Parathyroid adenoma (tissue), 2 donors: ENCODE data around the gene PCAT7.
"Not testable (repeated sequence)": the region's sequence is repeated elsewhere in the genome, so short reads cannot be mapped to it uniquely, and the experiment has no call there.

Source experiments
- H2AFZ ChIP-seq: fragments of 300-600 bp; sonication (generic); one replicate; pipeline ENCODE4 v1.7.0; 2017; ENCODE audit warnings: antibody characterized with exemption, mild to moderate bottlenecking
- H3K27ac ChIP-seq: fragments of 300-600 bp; sonication (generic); one replicate; pipeline ENCODE4 v1.7.0; 2017
- H3K27me3 ChIP-seq: fragments of 300-600 bp; sonication (generic); one replicate; pipeline ENCODE4 v1.7.0; 2017; ENCODE audit warnings: low read length; ENCODE audit not compliant: control insufficient read depth, insufficient read depth
- H3K36me3 ChIP-seq: fragments of 300-600 bp; sonication (generic); one replicate; pipeline ENCODE4 v1.7.0; 2017; ENCODE audit warnings: low read length; ENCODE audit not compliant: control insufficient read depth, insufficient read depth
- H3K4me1 ChIP-seq: fragments of 300-600 bp; sonication (generic); one replicate; pipeline ENCODE4 v1.7.0; 2017; ENCODE audit warnings: control low read depth
- H3K4me2 ChIP-seq: fragments of 300-600 bp; sonication (generic); one replicate; pipeline ENCODE4 v1.7.0; 2017; ENCODE audit warnings: low read length
- H3K4me3 ChIP-seq: fragments of 300-600 bp; sonication (generic); one replicate; pipeline ENCODE4 v1.7.0; 2017; ENCODE audit warnings: low read depth, low read length
- H3K79me2 ChIP-seq: fragments of 300-600 bp; sonication (generic); one replicate; pipeline ENCODE4 v1.7.0; 2017; ENCODE audit warnings: control low read depth
- H3K9ac ChIP-seq: fragments of 300-600 bp; sonication (generic); one replicate; pipeline ENCODE4 v1.7.0; 2017; ENCODE audit warnings: mild to moderate bottlenecking
- H3K9me3 ChIP-seq: fragments of 300-600 bp; sonication (generic); one replicate; pipeline ENCODE4 v1.7.0; 2017; ENCODE audit warnings: low read length; ENCODE audit not compliant: control insufficient read depth
- TF ChIP-seq, protein P1 (sequence below): fragments of 300-600 bp; sonication (generic); IDR thresholded peaks from one replicate; pipeline ENCODE4 v1.7.0; 2017; ENCODE audit warnings: antibody characterized with exemption, mild to moderate bottlenecking
- donor health status: primary hyperparathyroidism.

PCAT7 gene

DNA sequence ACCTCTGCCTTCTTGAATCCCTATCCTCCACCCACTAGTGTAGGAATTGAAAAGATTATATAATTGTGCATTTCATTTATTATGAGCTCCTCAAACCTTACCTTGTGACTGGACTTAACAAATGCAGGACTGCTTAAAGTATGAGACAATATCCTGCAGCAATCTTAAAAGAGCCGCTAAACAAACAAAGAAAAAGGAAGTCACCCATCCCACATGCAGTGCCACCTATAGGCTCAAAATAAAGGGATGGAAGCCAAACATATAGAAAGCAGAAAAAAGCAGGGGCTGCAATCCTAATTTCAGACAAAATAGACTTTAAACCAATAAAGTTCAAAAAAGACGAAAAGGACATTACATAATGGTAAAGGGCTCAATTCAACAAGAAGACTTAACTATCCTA lies 8.7 kb downstream of the PCAT7 start:
- Histone ChIP-seq H2AFZ (no peak overlapping the region), H3K79me2 (no peaks in the 10 kb centered on the region), H3K36me3 (no peaks in the 10 kb centered on the region), H3K27me3 (no peaks in the 10 kb centered on the region), H3K9ac (no peak overlapping the region), H3K9me3 (no peaks in the 10 kb centered on the region), H3K4me1 (peaks cover 39% of the 10 kb centered on the region), H3K4me3 (no peak overlapping the region), H3K27ac (peak overlapping the region; percentile 74), H3K4me2 (no peak overlapping the region)
- TF ChIP-seq, protein P1, sequence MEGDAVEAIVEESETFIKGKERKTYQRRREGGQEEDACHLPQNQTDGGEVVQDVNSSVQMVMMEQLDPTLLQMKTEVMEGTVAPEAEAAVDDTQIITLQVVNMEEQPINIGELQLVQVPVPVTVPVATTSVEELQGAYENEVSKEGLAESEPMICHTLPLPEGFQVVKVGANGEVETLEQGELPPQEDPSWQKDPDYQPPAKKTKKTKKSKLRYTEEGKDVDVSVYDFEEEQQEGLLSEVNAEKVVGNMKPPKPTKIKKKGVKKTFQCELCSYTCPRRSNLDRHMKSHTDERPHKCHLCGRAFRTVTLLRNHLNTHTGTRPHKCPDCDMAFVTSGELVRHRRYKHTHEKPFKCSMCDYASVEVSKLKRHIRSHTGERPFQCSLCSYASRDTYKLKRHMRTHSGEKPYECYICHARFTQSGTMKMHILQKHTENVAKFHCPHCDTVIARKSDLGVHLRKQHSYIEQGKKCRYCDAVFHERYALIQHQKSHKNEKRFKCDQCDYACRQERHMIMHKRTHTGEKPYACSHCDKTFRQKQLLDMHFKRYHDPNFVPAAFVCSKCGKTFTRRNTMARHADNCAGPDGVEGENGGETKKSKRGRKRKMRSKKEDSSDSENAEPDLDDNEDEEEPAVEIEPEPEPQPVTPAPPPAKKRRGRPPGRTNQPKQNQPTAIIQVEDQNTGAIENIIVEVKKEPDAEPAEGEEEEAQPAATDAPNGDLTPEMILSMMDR: no peak

DNA sequence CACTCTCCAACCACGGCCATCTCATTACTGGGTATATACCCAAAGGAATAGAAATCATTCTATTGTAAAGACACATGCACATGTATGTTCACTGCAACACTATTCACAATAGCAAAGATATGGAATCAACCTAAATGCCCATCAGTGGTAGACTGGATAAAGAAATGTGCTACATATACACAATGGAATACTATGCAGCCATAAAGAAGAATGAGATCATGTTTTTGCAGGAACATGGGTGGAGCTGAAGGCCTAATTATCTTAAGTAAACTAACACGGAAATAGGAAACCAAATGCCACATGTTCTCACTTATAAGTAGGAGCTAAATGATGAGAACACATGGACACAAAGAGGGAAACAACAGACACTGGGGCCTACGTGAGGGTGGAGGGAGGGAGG lies 9.4 kb downstream of the PCAT7 start:
- H3K27ac ChIP-seq: peak overlapping the region; percentile 74
- H2AFZ ChIP-seq, H3K36me3 ChIP-seq, H3K4me2 ChIP-seq, H3K27me3 ChIP-seq, H3K9me3 ChIP-seq, H3K79me2 ChIP-seq, H3K9ac ChIP-seq, H3K4me3 ChIP-seq: not testable (repeated sequence)
- H3K4me1 ChIP-seq: peaks cover 43% of the 10 kb centered on the region

DNA sequence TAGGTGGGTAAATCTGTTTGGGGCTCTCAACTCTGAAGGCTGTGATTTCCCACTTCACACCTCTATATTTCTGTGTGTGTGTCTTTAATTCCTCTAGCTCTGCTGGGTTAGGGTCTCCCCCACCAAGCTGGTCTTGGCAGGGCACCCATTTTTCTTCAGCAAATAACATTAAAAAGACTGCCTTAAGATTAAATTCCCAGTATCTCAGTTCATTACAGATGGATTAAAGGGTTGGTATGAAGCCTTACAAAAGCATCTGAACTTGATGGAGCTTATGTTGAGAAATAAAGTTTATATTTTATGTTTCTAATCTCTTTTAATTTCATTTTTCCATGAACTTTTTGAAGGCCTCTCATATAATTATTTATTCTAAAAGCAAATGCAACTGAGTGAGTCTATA lies 11.7 kb downstream of the PCAT7 start:
- Histone ChIP-seq H3K79me2 (no peaks in the 10 kb centered on the region), H3K9ac (no peak overlapping the region), H3K36me3 (no peaks in the 10 kb centered on the region), H2AFZ (no peak overlapping the region), H3K4me1 (peaks cover 32% of the 10 kb centered on the region), H3K27me3 (no peaks in the 10 kb centered on the region), H3K4me2 (no peak overlapping the region), H3K27ac (peak overlapping the region; percentile 93), H3K9me3 (no peaks in the 10 kb centered on the region), H3K4me3 (no peak overlapping the region)
- TF ChIP-seq, protein P1: no peak

DNA sequence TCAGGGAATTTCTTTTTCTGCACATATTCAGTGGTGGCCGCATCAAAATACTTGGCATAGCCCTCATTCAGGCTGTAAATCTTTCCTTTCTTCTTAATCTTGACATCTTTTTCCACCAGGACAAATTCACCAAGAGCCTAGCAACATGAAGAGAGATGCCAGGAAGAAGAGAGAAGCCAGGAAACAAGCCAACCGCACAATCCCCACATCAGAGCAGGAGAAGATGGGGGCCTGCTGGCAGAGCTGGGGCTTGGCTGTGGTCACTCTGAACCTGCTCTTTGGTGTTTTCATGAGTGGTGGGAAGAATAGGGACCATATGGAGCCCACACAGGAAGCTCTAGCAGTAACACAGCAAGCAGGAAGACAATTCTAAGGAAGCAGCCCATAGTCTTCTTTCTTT lies 12.4 kb downstream of the PCAT7 start:
- Histone ChIP-seq H3K4me3 (no peak overlapping the region), H3K79me2 (no peaks in the 10 kb centered on the region), H3K4me2 (no peak overlapping the region), H3K9me3 (no peaks in the 10 kb centered on the region), H2AFZ (peak overlapping the region; percentile 22), H3K36me3 (no peaks in the 10 kb centered on the region), H3K27me3 (no peaks in the 10 kb centered on the region), H3K27ac (peak overlapping the region; percentile 93), H3K4me1 (peaks cover 30% of the 10 kb centered on the region), H3K9ac (no peak overlapping the region)
- TF ChIP-seq, protein P1: no peak

DNA sequence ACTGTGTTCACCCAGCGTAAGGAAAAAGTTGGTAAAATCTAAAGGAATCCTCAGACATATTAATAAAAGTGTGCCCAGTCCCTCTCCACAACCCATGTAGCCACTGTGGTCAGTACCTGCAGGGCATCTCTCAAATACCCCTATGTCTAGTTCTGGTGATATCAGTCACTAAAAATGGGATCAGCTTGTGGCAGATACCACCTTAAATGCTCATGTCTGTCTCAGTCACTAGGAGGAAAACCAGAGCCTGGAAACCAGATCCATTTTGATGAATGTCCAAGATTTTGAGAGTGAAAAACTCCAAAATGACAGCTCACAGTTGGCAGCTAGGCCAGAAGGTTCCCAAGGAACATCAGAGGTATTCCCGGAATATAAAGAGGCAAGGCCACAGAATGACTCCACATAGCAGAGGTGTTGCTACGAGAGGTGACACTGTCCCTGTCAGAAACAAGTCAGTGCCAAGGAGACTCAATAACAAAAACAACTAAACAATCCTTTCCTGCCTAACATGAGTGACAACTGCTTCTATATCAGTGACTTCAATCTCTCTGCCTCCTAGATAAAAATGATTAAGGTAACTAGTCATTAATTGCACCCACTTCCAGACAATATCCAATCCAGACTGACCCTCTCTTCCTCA lies 13.5 kb downstream of the PCAT7 start:
- no peaks in the 10 kb centered on the region for H3K9me3 ChIP-seq
- no peak overlapping the region for H3K4me3 ChIP-seq
- no peak overlapping the region for H2AFZ ChIP-seq
- H3K4me2 ChIP-seq: peak overlapping the region; percentile 2
- H3K27ac ChIP-seq: peak overlapping the region; percentile 93
- H3K79me2 ChIP-seq: no peaks in the 10 kb centered on the region
- H3K9ac ChIP-seq: no peak overlapping the region
- H3K27me3 ChIP-seq: no peaks in the 10 kb centered on the region
- H3K36me3 ChIP-seq: no peaks in the 10 kb centered on the region
- H3K4me1 ChIP-seq: peaks cover 30% of the 10 kb centered on the region
- TF ChIP-seq, protein P1: no peak
